ENCODE data around the gene PTPRM.

DNA sequence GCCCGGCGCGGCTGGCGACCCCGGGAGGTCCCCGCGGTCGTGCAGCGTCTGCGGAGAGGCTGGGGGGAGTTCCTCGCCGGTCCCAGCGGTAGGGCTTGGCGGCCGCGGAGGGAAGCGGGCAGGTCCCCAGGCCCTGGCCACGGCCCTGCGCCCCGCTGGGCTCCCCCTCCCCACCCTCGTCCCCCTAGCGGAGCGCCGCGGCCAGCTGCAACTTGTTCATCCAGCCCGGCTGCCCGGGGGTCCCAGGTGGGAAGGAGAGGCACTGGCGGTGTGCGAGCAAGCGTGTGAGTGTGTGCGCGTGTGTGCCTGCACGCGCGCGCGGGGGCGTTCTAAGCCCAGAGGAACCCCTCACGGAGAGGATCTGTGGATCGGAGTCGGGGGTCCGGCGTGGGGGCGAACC is 1.3 kb downstream of the PTPRM start:
- TF ChIP-seq CTCF (conservative IDR thresholded peaks at IDR 0.05; ENCODE audit: low read depth, low read length) (no peak), EZH2 (IDR thresholded peaks at IDR 0.05; ENCODE audit: borderline replicate concordance, low read depth, low read length, poor library complexity, severe bottlenecking) (no peak)
